Neural crest cell (in vitro differentiated cells): ENCODE results near the gene AEN. TPM values are rescaled to one million over a fixed set of nuclear protein-coding genes. Genes with fewer than 3 reads are reported as not detected.
"Not testable (repeated sequence)": the region's sequence is repeated elsewhere in the genome, so short reads cannot be mapped to it uniquely, and the experiment has no call there.

ENCODE experiments used
- DNase-seq: peaks from one replicate; pipeline ENCODE4 v3.0.0; 2021; ENCODE audit warnings: low read depth, mixed read lengths, low spot score
- H3K27ac Mint-ChIP-seq: one replicate; pipeline ENCODE4 v1.8.0; 2021; ENCODE audit warnings: mild to moderate bottlenecking, mixed read lengths; ENCODE audit not compliant: unreplicated experiment
- H3K27me3 Mint-ChIP-seq: 2 replicates; pipeline ENCODE4 v1.8.0; 2021; ENCODE audit warnings: low read depth, mild to moderate bottlenecking, mixed read lengths
- H3K36me3 Mint-ChIP-seq: 2 replicates; pipeline ENCODE4 v1.8.0; 2021; ENCODE audit warnings: low read depth, mild to moderate bottlenecking, mixed read lengths
- H3K4me1 Mint-ChIP-seq: 2 replicates; pipeline ENCODE4 v1.8.0; 2021; ENCODE audit warnings: mixed read lengths
- H3K4me3 Mint-ChIP-seq: one replicate; pipeline ENCODE4 v1.8.0; 2021; ENCODE audit warnings: mild to moderate bottlenecking, mixed read lengths
- H3K9me3 Mint-ChIP-seq: 2 replicates; pipeline ENCODE4 v1.8.0; 2021; ENCODE audit warnings: mixed read lengths
- CTCF ChIP-seq: fragments of 200-600 bp; sonication (generic); conservative IDR thresholded peaks from 2 replicates; pipeline ENCODE4 v1.5.0; 2021; ENCODE audit warnings: antibody characterized with exemption, mild to moderate bottlenecking
- total RNA-seq: library from RNA; stranded (reverse); gene quantifications from 2 replicates; pipeline ENCODE4 v1.2.1, GENCODE V29; 2021

AEN gene
- total RNA-seq, 1 donor from 2014 or later, result 47.9 TPM

- Mint-ChIP-seq H3K9me3 (no peaks in the 10 kb centered on the region), H3K27me3 (no peaks in the 10 kb centered on the region), H3K4me3 (no peak overlapping the region), H3K4me1 (no peaks in the 10 kb centered on the region), H3K27ac (no peak overlapping the region), H3K36me3 (peaks cover 14% of the 10 kb centered on the region)
- DNase-seq, result no peak
- TF ChIP-seq CTCF, result no peak
Observed at GRCh38 chr15:88630141-88630721, 9.1 kb downstream of the AEN start.

- Mint-ChIP-seq H3K27ac (no peak overlapping the region), H3K36me3 (peaks cover 14% of the 10 kb centered on the region)
Observed at GRCh38 chr15:88630798-88631463, 9.8 kb downstream of the AEN start.

GRCh38 chr15:88631464-88632028, 10.4 kb downstream of the AEN start:
- Mint-ChIP-seq H3K4me3 (no peak overlapping the region), H3K9me3 (no peaks in the 10 kb centered on the region), H3K27me3 (no peaks in the 10 kb centered on the region), H3K27ac (no peak overlapping the region), H3K36me3 (peaks cover 14% of the 10 kb centered on the region), H3K4me1 (peaks cover under 1% of the 10 kb centered on the region)
- no peak for DNase-seq
- no peak for TF ChIP-seq CTCF

More at GRCh38 chr15:88630798-88631463, 9.8 kb downstream of the AEN start:
- Mint-ChIP-seq H3K4me1 (no peaks in the 10 kb centered on the region), H3K4me3 (no peak overlapping the region), H3K27me3 (no peaks in the 10 kb centered on the region), H3K9me3 (no peaks in the 10 kb centered on the region)
- no peak for DNase-seq
- no peak for TF ChIP-seq CTCF

- H3K4me3 Mint-ChIP-seq, H3K27ac Mint-ChIP-seq, DNase-seq, H3K27me3 Mint-ChIP-seq, H3K9me3 Mint-ChIP-seq: not testable (repeated sequence)
- H3K4me1 Mint-ChIP-seq, result peaks cover 11% of the 10 kb centered on the region
- peaks cover 14% of the 10 kb centered on the region for H3K36me3 Mint-ChIP-seq
Observed at GRCh38 chr15:88632797-88633196, 11.7 kb downstream of the AEN start.

- DNase-seq, result no peak
- no peaks in the 10 kb centered on the region for H3K9me3 Mint-ChIP-seq
- H3K4me3 Mint-ChIP-seq, result no peak overlapping the region
- peaks cover 25% of the 10 kb centered on the region for H3K4me1 Mint-ChIP-seq
- no peak for TF ChIP-seq CTCF
- peaks cover 13% of the 10 kb centered on the region for H3K36me3 Mint-ChIP-seq
- H3K27me3 Mint-ChIP-seq, result no peaks in the 10 kb centered on the region
- no peak overlapping the region for H3K27ac Mint-ChIP-seq
Observed at GRCh38 chr15:88634449-88634848, 13.3 kb downstream of the AEN start.

GRCh38 chr15:88635318-88635717, 14.2 kb downstream of the AEN start:
- Mint-ChIP-seq H3K4me3 (no peak overlapping the region), H3K9me3 (no peaks in the 10 kb centered on the region), H3K4me1 (peaks cover 32% of the 10 kb centered on the region), H3K27ac (no peak overlapping the region), H3K36me3 (peaks cover 8% of the 10 kb centered on the region), H3K27me3 (no peaks in the 10 kb centered on the region)
- TF ChIP-seq CTCF, result no peak
- DNase-seq, result no peak
